Hepatocyte (in vitro differentiated cells): Measurements from ENCODE around the gene FST. TPM values are rescaled to one million over a fixed set of nuclear protein-coding genes. Genes with fewer than 3 reads are reported as not detected.

Source experiments
- DNase-seq: peaks from one replicate; pipeline ENCODE4 v3.0.0-alpha.2; 2016; ENCODE audit warnings: low spot score
- H2AFZ ChIP-seq: fragments of 200-600 bp; sonication (generic); 2 replicates; pipeline ENCODE4 v1.6.0; 2016; ENCODE audit warnings: antibody characterized with exemption, mild to moderate bottlenecking
- H3K27ac ChIP-seq: fragments of 200-600 bp; sonication (generic); 2 replicates; pipeline ENCODE4 v1.5.1; 2016; ENCODE audit warnings: mild to moderate bottlenecking
- H3K27me3 ChIP-seq: fragments of 200-600 bp; sonication (generic); 2 replicates; pipeline ENCODE4 v1.6.1; 2016
- H3K36me3 ChIP-seq: fragments of 200-600 bp; sonication (generic); replicated peaks from 2 replicates; pipeline ENCODE4 v1.5.1; 2016; ENCODE audit warnings: low read depth; ENCODE audit not compliant: insufficient read depth
- H3K4me1 ChIP-seq: fragments of 200-600 bp; sonication (generic); 2 replicates; pipeline ENCODE4 v1.5.1; 2016; ENCODE audit warnings: mild to moderate bottlenecking, moderate library complexity; ENCODE audit not compliant: insufficient read depth
- H3K4me2 ChIP-seq: fragments of 200-600 bp; sonication (generic); 2 replicates; pipeline ENCODE4 v1.6.0; 2016
- H3K4me3 ChIP-seq: fragments of 200-600 bp; sonication (generic); 2 replicates; pipeline ENCODE4 v1.5.1; 2016; ENCODE audit warnings: mild to moderate bottlenecking
- H3K79me2 ChIP-seq: fragments of 200-600 bp; sonication (generic); 2 replicates; pipeline ENCODE4 v1.6.0; 2017; ENCODE audit warnings: mild to moderate bottlenecking
- H3K9me2 ChIP-seq: fragments of 200-600 bp; sonication (generic); replicated peaks from 2 replicates; pipeline ENCODE4 v1.6.0; 2017; ENCODE audit warnings: mild to moderate bottlenecking; ENCODE audit not compliant: insufficient read depth
- H3K9me3 ChIP-seq: fragments of 200-600 bp; sonication (generic); 2 replicates; pipeline ENCODE4 v1.5.1; 2016; ENCODE audit warnings: low read depth, mild to moderate bottlenecking
- H4K20me1 ChIP-seq: fragments of 200-600 bp; sonication (generic); 2 replicates; pipeline ENCODE4 v1.6.0; 2016; ENCODE audit warnings: mild to moderate bottlenecking; ENCODE audit not compliant: insufficient read depth, poor library complexity, severe bottlenecking
- CTCF ChIP-seq: fragments of 200-600 bp; sonication (generic); IDR thresholded peaks from 2 replicates; pipeline ENCODE4 v1.5.1; 2016; ENCODE audit warnings: antibody characterized with exemption, mild to moderate bottlenecking; ENCODE audit not compliant: poor library complexity
- EZH2 ChIP-seq: fragments of 200-600 bp; sonication (generic); IDR thresholded peaks from 2 replicates; pipeline ENCODE4 v1.6.1; 2016; ENCODE audit warnings: antibody characterized with exemption, mild to moderate bottlenecking, borderline replicate concordance
- EZH2phosphoT487 ChIP-seq: fragments of 200-600 bp; sonication (generic); IDR thresholded peaks from one replicate; pipeline ENCODE4 v1.6.1; 2018; ENCODE audit warnings: antibody characterized with exemption, mild to moderate bottlenecking, low read depth, moderate library complexity; ENCODE audit not compliant: unreplicated experiment, severe bottlenecking
- WGBS: methylation state at CpG from one replicate; pipeline ENCODE4 v1.1.6; 2016; ENCODE audit warnings: low lambda C conversion rate; ENCODE audit errors: missing lambda C conversion rate; 5-methylcytosine and 5-hydroxymethylcytosine counted together
- polyA plus RNA-seq: library from polyadenylated mRNA; unstranded; fragments of >200 nt; fragmentation: Nextera tagmentation; extraction: Ambion mirVana; gene quantifications from 2 replicates; pipeline ENCODE4 v1.2.1, GENCODE V29; 2016
- total RNA-seq: library from RNA; depleted of rRNA; stranded (reverse); fragments of >200 nt; gene quantifications from 2 replicates; pipeline ENCODE4 v1.2.3, GENCODE V29; 2014

The FST gene
- total and polyA plus RNA-seq, 2 experiments from 2014 or later: 18.4 to 35.4 TPM

GRCh38 chr5:53487436-53487835 is 7.0 kb downstream of the FST start:
- Histone ChIP-seq H3K9me3 (no peaks in the 10 kb centered on the region), H3K4me3 (no peak overlapping the region), H3K27ac (no peak overlapping the region), H2AFZ (no peak overlapping the region), H3K9me2 (no peaks in the 10 kb centered on the region), H3K4me1 (no peaks in the 10 kb centered on the region), H4K20me1 (no peaks in the 10 kb centered on the region), H3K79me2 (no peaks in the 10 kb centered on the region), H3K36me3 (no peaks in the 10 kb centered on the region), H3K4me2 (no peak overlapping the region), H3K27me3 (no peaks in the 10 kb centered on the region)
- no peak for DNase-seq
- TF ChIP-seq EZH2: no peak
- no peak for TF ChIP-seq EZH2phosphoT487
- no peak for TF ChIP-seq CTCF
- WGBS: 95% methylated on average over 1 of the region's 1 CpG

- DNase-seq: no peak
- Histone ChIP-seq H3K27ac (no peak overlapping the region), H3K4me3 (no peak overlapping the region), H3K27me3 (no peaks in the 10 kb centered on the region), H3K9me3 (no peaks in the 10 kb centered on the region), H3K4me2 (no peak overlapping the region), H3K36me3 (no peaks in the 10 kb centered on the region), H2AFZ (no peak overlapping the region), H3K9me2 (no peaks in the 10 kb centered on the region), H3K4me1 (no peaks in the 10 kb centered on the region), H3K79me2 (no peaks in the 10 kb centered on the region), H4K20me1 (no peaks in the 10 kb centered on the region)
- WGBS: 59% methylated on average over 8 of the region's 8 CpGs
- no peak for TF ChIP-seq CTCF
- no peak for TF ChIP-seq EZH2phosphoT487
- TF ChIP-seq EZH2: no peak
These were observed 7.8 kb downstream of the FST start for GRCh38 chr5:53488195-53488722.

DNA sequence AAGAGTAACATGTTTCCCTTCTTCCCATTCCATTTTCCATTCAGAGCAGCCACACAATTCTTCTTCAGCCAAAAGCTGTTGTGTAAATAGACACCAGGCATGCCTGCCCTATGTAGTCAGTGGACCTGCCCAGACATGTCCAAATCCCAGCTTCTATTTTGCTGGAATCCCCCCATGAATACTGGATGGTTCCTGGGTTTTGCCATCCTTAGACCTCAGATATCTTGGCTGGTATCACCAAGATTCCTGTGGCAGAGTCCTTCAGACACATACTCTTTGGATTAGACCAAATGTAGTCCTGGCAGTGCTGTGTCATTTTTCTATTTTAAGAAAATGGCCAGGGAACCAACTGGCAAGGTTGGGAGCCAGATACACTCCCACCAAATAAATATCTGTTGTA is 10.3 kb downstream of the FST start:
- TF ChIP-seq EZH2phosphoT487 (no peak), CTCF (no peak), EZH2 (no peak)
- no peak overlapping the region for H3K27ac ChIP-seq
- H3K79me2 ChIP-seq: no peaks in the 10 kb centered on the region
- no peak overlapping the region for H3K4me3 ChIP-seq
- no peaks in the 10 kb centered on the region for H3K4me1 ChIP-seq
- no peak for DNase-seq
- no peaks in the 10 kb centered on the region for H3K9me3 ChIP-seq
- H3K36me3 ChIP-seq: no peaks in the 10 kb centered on the region
- H3K4me2 ChIP-seq: no peak overlapping the region
- no peak overlapping the region for H2AFZ ChIP-seq
- no peaks in the 10 kb centered on the region for H3K9me2 ChIP-seq
- no peaks in the 10 kb centered on the region for H3K27me3 ChIP-seq
- no peaks in the 10 kb centered on the region for H4K20me1 ChIP-seq

DNA sequence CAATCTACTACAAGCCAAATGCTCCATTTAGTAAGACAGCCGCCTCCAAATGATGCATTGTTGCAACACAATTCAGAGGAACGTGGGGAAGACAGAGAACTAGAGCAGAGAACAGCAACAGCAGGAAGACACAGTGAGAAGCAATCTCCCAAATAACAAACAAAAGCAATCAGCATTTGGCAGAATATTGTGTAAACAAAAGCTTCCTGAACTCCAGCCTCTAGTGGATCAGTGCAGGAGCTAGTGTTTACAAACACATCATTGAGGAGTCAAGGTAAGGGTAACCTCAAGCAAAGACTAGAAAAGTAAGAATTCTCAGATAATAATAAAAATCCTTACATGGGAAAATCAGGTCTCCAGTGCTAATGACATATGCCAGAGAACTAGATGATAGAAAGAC is 20.6 kb downstream of the FST start:
- no peaks in the 10 kb centered on the region for H3K79me2 ChIP-seq
- no peaks in the 10 kb centered on the region for H3K9me2 ChIP-seq
- H3K4me1 ChIP-seq: no peaks in the 10 kb centered on the region
- WGBS: 29% methylated on average over 2 of the region's 2 CpGs
- H2AFZ ChIP-seq: no peak overlapping the region
- no peaks in the 10 kb centered on the region for H3K36me3 ChIP-seq
- no peaks in the 10 kb centered on the region for H4K20me1 ChIP-seq
- no peak overlapping the region for H3K4me3 ChIP-seq
- H3K27ac ChIP-seq: no peak overlapping the region
- H3K4me2 ChIP-seq: no peak overlapping the region
- TF ChIP-seq EZH2 (no peak), CTCF (no peak), EZH2phosphoT487 (no peak)
- no peak for DNase-seq
- H3K9me3 ChIP-seq: no peaks in the 10 kb centered on the region
- no peaks in the 10 kb centered on the region for H3K27me3 ChIP-seq
